MCF 10A (cell line): ENCODE data around the gene CEP170. TPM values are rescaled to one million over a fixed set of nuclear protein-coding genes. Genes with fewer than 3 reads are reported as not detected.
"Not testable (repeated sequence)": the region's sequence is repeated elsewhere in the genome, so short reads cannot be mapped to it uniquely, and the experiment has no call there.

ENCODE experiments used
- BruUV-seq: library from RNA; stranded (reverse); fragments of 400-500 nt; replicated peaks from 2 replicates; lab custom pipeline; 2021; lab: Mats Ljungman, UMichigan
- CTCF ChIA-PET: fragments of 300-600 bp; sonication (Branson Sonifier 250); formaldehyde crosslinking; extraction: SDS; loops from one replicate; lab custom pipeline; 2021; ENCODE audit warnings: antibody characterized with exemption, inconsistent platforms; lab: Yijun Ruan, JAX
- POLR2A ChIA-PET: fragments of 300-600, 350-650 bp; sonication (Branson Sonifier 250); formaldehyde crosslinking; extraction: SDS; loops from one replicate; lab custom pipeline; 2020; ENCODE audit warnings: antibody characterized with exemption, inconsistent platforms; lab: Yijun Ruan, JAX
- DNase-seq: peaks from one replicate; pipeline ENCODE4 v3.0.0-alpha.2; 2018; ENCODE audit not compliant: unreplicated experiment
- H3K27ac Mint-ChIP-seq: one replicate; pipeline ENCODE4 v1.8.0; 2022; ENCODE audit warnings: mild to moderate bottlenecking, low read depth, mixed read lengths; ENCODE audit not compliant: unreplicated experiment
- H3K27me3 Mint-ChIP-seq: one replicate; pipeline ENCODE4 v1.8.0; 2022; ENCODE audit warnings: mixed read lengths; ENCODE audit not compliant: insufficient read depth, unreplicated experiment
- H3K36me3 Mint-ChIP-seq: one replicate; pipeline ENCODE4 v1.8.0; 2022; ENCODE audit warnings: mild to moderate bottlenecking, moderate library complexity, mixed read lengths; ENCODE audit not compliant: insufficient read depth, unreplicated experiment
- H3K4me1 Mint-ChIP-seq: one replicate; pipeline ENCODE4 v1.8.0; 2022; ENCODE audit warnings: mixed read lengths; ENCODE audit not compliant: insufficient read depth, unreplicated experiment
- H3K4me3 Mint-ChIP-seq: one replicate; pipeline ENCODE4 v1.8.0; 2022; ENCODE audit warnings: mild to moderate bottlenecking, moderate library complexity, mixed read lengths; ENCODE audit not compliant: unreplicated experiment
- H3K9me3 Mint-ChIP-seq: one replicate; pipeline ENCODE4 v1.8.0; 2022; ENCODE audit warnings: mixed read lengths; ENCODE audit not compliant: unreplicated experiment
- intact Hi-C: fragments of 100-400 bp; cut with micrococcal nuclease; formaldehyde crosslinking; loops from 2 replicates; pipeline ENCODE4 v1.14.1; 2022
- total RNA-seq: library from RNA; stranded (reverse); gene quantifications from 2 replicates; pipeline ENCODE4 v1.2.3, GENCODE V29; 2022
- TF ChIP-seq, protein P1 (sequence below): fragments of 200-600 bp; IDR thresholded peaks from one replicate; pipeline ENCODE4 v1.8.0; 2022; ENCODE audit warnings: antibody characterized with exemption, mild to moderate bottlenecking; ENCODE audit not compliant: unreplicated experiment

The CEP170 gene
- total RNA-seq, 1 experiment from 2014 or later, result 182 TPM

GRCh38 chr1:243227622-243228021, 27.5 kb downstream of the CEP170 start:
- ChIA-PET CTCF (interaction anchor here (0.6 to 0.7 kb wide), 4 partner anchors 100 to 1426 kb away, joined by 4 to 6 read pairs (median 4); partner anchors contain the start of gene DESI2), POLR2A (interaction anchor here (0.6 to 2.4 kb wide), 5 partner anchors 9 to 65 kb away, joined by 3 to 8 read pairs (median 5); no protein-coding TSS in a partner anchor)
- TF ChIP-seq, protein P1, sequence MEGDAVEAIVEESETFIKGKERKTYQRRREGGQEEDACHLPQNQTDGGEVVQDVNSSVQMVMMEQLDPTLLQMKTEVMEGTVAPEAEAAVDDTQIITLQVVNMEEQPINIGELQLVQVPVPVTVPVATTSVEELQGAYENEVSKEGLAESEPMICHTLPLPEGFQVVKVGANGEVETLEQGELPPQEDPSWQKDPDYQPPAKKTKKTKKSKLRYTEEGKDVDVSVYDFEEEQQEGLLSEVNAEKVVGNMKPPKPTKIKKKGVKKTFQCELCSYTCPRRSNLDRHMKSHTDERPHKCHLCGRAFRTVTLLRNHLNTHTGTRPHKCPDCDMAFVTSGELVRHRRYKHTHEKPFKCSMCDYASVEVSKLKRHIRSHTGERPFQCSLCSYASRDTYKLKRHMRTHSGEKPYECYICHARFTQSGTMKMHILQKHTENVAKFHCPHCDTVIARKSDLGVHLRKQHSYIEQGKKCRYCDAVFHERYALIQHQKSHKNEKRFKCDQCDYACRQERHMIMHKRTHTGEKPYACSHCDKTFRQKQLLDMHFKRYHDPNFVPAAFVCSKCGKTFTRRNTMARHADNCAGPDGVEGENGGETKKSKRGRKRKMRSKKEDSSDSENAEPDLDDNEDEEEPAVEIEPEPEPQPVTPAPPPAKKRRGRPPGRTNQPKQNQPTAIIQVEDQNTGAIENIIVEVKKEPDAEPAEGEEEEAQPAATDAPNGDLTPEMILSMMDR, result no peak
- Mint-ChIP-seq H3K9me3 (peaks cover 52% of the 10 kb centered on the region), H3K4me3 (no peak overlapping the region), H3K36me3 (peaks cover 62% of the 10 kb centered on the region), H3K4me1 (no peaks in the 10 kb centered on the region), H3K27ac (no peak overlapping the region), H3K27me3 (no peaks in the 10 kb centered on the region)
- intact Hi-C loops, result no loop called here
- no peak for DNase-seq
- no TSS peak for BruUV-seq

DNA sequence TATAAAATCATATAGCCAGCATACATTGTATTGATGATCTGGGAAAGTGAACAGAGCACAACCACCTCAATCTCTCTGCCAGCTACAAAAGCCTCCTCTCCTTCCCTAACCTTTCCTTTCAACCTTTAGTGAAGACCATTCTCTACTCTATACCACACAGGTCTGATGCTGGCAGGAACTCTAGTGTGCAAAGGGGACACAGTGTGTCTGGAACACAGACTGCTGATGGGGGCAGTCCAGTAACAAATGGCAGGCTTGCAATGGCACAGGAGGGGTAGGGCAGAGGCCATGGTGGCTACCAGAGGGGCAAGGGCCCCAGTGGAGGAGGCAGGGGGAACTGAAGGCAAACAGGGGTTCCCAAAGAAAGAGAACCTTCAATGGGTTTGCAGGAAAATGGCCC, 37.0 kb downstream of the CEP170 start:
- Mint-ChIP-seq H3K4me1 (peaks cover 12% of the 10 kb centered on the region), H3K36me3 (peaks cover 67% of the 10 kb centered on the region), H3K4me3 (no peak overlapping the region), H3K27me3 (no peaks in the 10 kb centered on the region), H3K27ac (no peak overlapping the region), H3K9me3 (no peaks in the 10 kb centered on the region)
- TF ChIP-seq, protein P1, result no peak
- no TSS peak for BruUV-seq
- CTCF ChIA-PET, result interaction anchor here (0.6 to 1.0 kb wide), 2 partner anchors 12 to 1060 kb away, joined by 3 to 4 read pairs; no protein-coding TSS in a partner anchor
- intact Hi-C loops, result no loop called here
- no peak for DNase-seq
- POLR2A ChIA-PET, result interaction anchor here (1.4 kb wide), 1 partner anchor 17 kb away, joined by 5 read pairs; no protein-coding TSS in a partner anchor

DNA sequence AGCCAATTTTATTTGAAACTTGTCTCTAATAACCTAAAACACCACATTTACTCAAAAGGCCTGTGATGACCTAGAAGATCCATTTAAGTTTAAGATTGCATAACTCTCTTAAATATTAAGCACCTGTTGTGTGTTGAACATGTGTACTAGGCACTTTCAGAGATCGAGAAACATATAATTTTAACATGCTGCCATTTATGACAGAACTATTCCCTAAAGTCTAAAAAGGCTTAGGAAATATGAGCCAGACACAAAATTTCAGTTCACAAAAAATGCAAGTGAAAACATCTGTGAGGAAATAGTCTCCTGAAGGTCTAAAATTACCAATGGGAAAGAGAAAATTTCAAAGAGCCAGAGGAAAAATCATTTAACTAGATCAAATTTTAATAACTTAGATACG, 37.7 kb downstream of the CEP170 start:
- ChIA-PET CTCF (interaction anchor here (1.0 kb wide), 1 partner anchor 13 kb away, joined by 4 read pairs; no protein-coding TSS in a partner anchor), POLR2A (no interaction called here)
- no peak for DNase-seq
- peaks cover 67% of the 10 kb centered on the region for H3K36me3 Mint-ChIP-seq
- no peaks in the 10 kb centered on the region for H3K27me3 Mint-ChIP-seq
- H3K27ac Mint-ChIP-seq, result no peak overlapping the region
- H3K4me1 Mint-ChIP-seq, result peaks cover 19% of the 10 kb centered on the region
- H3K4me3 Mint-ChIP-seq, result no peak overlapping the region
- no TSS peak for BruUV-seq
- TF ChIP-seq, protein P1, result no peak
- intact Hi-C loops, result no loop called here
- H3K9me3 Mint-ChIP-seq, result no peaks in the 10 kb centered on the region

- no peaks in the 10 kb centered on the region for H3K9me3 Mint-ChIP-seq
- no peak for DNase-seq
- no peaks in the 10 kb centered on the region for H3K27me3 Mint-ChIP-seq
- BruUV-seq, result no TSS peak
- no peak overlapping the region for H3K27ac Mint-ChIP-seq
- TF ChIP-seq, protein P1, result no peak
- no peak overlapping the region for H3K4me3 Mint-ChIP-seq
- intact Hi-C loops, result no loop called here
- ChIA-PET POLR2A (interaction anchor here (0.6 to 1.2 kb wide), 3 partner anchors 13 to 1239 kb away, joined by 3 to 6 read pairs (median 3); no protein-coding TSS in a partner anchor), CTCF (interaction anchor here (0.6 to 1.7 kb wide), 3 partner anchors 17 to 79 kb away, joined by 3 read pairs; no protein-coding TSS in a partner anchor)
- H3K4me1 Mint-ChIP-seq, result peaks cover 20% of the 10 kb centered on the region
- peaks cover 62% of the 10 kb centered on the region for H3K36me3 Mint-ChIP-seq
Measured at GRCh38 chr1:243216741-243217140, 38.3 kb downstream of the CEP170 start.

DNA sequence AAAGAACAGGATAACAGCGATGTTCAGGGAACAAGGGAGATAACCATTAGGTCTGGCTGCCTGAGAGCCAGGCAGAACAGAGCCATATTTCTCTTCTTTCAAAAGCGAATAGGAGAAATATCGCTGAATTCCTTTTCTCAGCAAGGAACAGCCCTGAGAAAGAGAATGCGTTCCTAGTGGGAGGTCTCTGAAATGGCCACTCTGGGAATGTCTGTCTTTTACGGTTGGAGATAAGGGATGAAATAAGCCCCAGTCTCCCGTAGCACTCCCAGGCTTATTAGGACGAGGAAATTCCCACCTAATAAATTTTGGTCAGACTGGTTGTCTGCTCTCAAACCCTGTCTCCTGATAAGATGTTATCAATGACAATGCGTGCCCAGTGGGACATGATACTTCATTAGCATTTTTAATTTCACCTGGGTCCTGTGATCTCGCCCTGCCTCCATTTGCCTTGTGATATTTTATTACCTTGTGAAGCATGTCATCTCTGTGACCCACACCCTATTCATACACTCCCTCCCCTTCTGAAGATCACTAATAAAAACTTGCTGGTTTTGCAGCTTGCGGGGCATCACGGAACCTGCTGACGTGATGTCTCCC, 39.7 kb downstream of the CEP170 start:
- CTCF ChIA-PET, result interaction anchor here (1.7 kb wide), 1 partner anchor 19 kb away, joined by 3 read pairs; no protein-coding TSS in a partner anchor
- Mint-ChIP-seq H3K36me3 (peaks cover 51% of the 10 kb centered on the region), H3K4me1 (peaks cover 20% of the 10 kb centered on the region)
- intact Hi-C loops, DNase-seq, H3K27me3 Mint-ChIP-seq, H3K27ac Mint-ChIP-seq, H3K4me3 Mint-ChIP-seq, H3K9me3 Mint-ChIP-seq, BruUV-seq: not testable (repeated sequence)
- POLR2A ChIA-PET, result interaction anchor here (0.7 to 4.1 kb wide), 5 partner anchors 9 to 40 kb away, joined by 3 to 40 read pairs (median 3); partner anchors contain the start of genes CEP170 and SDCCAG8
